NCI-H187 treated with DMSO at 0.1 percent for 48 hours (cell line): ENCODE measurements around the gene NEU2.
"Not testable (repeated sequence)": the region's sequence is repeated elsewhere in the genome, so short reads cannot be mapped to it uniquely, and the experiment has no call there.

Experiments used
- DNase-seq: peaks from one replicate; lab custom pipeline; 2025; lab: John Stamatoyannopoulos, UW

NEU2 gene

DNA sequence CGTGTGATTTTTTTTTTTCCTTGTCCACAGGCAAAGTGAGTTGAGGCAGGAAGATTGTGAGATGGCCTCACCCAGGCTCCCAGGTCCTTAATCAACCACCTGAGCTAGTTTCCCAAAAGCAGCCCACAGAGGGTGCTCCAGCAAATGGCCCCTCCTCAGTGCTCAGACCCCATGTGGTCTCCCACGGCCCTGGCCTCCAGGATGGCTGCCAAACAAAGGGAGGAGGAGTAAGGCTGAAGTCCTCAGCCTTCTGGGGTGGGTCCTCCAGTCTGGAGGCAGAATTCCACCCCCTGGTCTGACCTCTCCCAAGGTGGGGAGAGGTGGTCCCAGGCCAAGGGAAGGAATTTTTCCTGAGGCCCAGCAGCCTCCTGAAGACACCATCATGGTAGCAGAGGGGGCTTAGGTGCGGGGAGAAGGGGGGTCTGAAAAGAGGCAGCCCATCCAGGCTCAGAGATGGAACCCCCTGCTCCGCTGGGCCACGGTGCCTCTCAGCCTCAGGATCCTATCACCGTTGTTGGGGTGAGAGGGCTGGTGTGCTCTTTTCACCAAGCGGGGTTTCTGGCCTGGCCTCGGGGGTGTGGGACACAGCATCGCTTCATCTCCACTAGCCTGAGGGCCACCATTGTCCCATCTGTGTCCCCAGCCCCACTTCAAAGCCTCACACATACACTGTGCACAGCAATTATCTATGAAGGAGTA is 21.8 kb upstream of the NEU2 start:
- no peak for DNase-seq

- DNase-seq, result no peak
Measured at GRCh38 chr2:233011268-233011650, 21.2 kb upstream of the NEU2 start.

- no peak for DNase-seq
Measured at GRCh38 chr2:233011702-233012131, 20.8 kb upstream of the NEU2 start.

GRCh38 chr2:233012301-233012971 is 20.0 kb upstream of the NEU2 start:
- DNase-seq, result no peak

DNA sequence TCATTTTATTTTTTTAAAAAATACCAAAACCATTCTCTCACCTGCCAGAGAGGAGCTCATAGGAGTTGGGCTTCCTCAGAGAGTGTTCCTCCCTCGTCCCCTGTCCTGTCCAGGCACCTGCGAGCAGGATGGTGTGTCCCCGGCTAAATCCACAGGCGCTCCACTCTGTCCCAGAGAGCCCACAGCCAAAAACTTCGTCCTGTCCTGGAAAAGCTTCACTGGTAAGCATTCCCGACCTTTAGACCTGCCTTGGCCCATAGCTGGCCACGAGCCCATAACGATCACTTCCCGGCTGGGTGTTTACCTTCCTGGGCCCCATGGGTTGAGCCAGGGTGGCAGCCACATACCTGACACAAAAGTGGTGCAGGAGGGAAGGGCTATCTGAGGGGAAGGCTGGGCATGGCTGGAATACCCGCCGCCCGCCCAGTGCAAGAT is 19.4 kb upstream of the NEU2 start, which contains the start of gene NGEF:
Gene NGEF (minus strand): TSS at position 230 of the 435 bp plus-strand sequence. CDS start 38,366 bp downstream, outside the sequence.
- DNase-seq, result no peak

GRCh38 chr2:233013650-233014049 is 18.8 kb upstream of the NEU2 start:
- DNase-seq, result no peak

DNA sequence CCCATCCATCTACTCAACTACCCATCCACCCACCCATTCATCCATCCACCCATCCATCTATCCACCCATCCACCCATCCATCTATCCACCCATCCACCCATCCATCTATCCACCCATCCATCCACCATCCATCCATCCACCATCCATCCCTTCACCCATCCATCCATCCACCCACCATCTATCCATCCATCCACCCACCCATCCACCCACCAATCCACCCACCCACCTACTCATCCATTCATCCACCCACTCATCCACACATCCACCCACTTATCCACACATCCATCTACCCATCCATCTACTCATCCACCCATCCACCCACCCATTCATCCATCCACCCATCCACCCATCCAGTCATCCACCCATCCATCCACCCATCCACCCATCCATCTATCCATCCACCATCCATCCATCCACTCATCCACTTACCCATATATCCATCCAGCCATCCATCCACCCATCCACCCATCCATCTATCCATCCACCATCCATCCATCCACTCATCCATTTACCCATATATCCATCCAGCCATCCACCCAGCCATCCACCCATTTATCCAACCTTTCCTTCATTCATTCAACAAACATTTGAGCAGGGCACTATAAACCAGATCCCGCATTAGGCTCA is 17.3 kb upstream of the NEU2 start:
- DNase-seq, result no peak

- DNase-seq, result no peak
Measured at GRCh38 chr2:233017947-233018346, 14.5 kb upstream of the NEU2 start.

DNA sequence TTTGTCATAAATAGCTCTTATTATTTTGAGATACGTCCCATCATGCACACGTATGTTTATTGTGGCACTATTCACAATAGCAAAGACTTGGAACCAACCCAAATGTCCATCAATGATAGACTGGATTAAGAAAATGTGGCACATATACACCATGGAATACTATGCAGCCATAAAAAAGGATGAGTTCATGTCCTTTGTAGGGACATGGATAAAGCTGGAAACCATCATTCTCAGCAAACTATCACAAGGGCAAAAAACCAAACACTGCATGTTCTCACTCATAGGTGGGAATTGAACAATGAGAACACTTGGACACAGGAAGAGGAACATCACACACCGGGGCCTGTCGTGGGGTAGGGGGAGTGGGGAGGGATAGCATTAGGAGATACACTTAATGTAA is 12.9 kb upstream of the NEU2 start:
- DNase-seq, result not testable (repeated sequence)

GRCh38 chr2:233020454-233020853 is 12.0 kb upstream of the NEU2 start:
- DNase-seq, result no peak

GRCh38 chr2:233021771-233022170 is 10.7 kb upstream of the NEU2 start:
- no peak for DNase-seq

GRCh38 chr2:233022561-233022960 is 9.9 kb upstream of the NEU2 start:
- DNase-seq, result no peak

GRCh38 chr2:233023007-233023760 is 9.3 kb upstream of the NEU2 start:
- DNase-seq, result no peak

GRCh38 chr2:233023761-233024410 is 8.6 kb upstream of the NEU2 start:
- DNase-seq, result no peak

- DNase-seq, result no peak
Measured at GRCh38 chr2:233025706-233026105, 6.8 kb upstream of the NEU2 start.

GRCh38 chr2:233026198-233026813 is 6.2 kb upstream of the NEU2 start:
- no peak for DNase-seq

- no peak for DNase-seq
Measured at GRCh38 chr2:233029321-233029720, 3.2 kb upstream of the NEU2 start.

GRCh38 chr2:233031556-233032500 is 644 bp upstream of the NEU2 start:
- DNase-seq, result no peak

- no peak for DNase-seq
Measured at GRCh38 chr2:233033672-233034071, 1.2 kb downstream of the NEU2 start.
